Cerebellar cortex (tissue), 1 donor: Measurements from ENCODE around the gene ZNF593.

ENCODE experiments used
- DNase-seq: peaks from one replicate; pipeline ENCODE4 v3.0.0-alpha.2; 2015; ENCODE audit warnings: low spot score

ZNF593 gene

GRCh38 chr1:26169198-26169554 is 532 bp upstream of the ZNF593 start:
- DNase-seq, result no peak

DNA sequence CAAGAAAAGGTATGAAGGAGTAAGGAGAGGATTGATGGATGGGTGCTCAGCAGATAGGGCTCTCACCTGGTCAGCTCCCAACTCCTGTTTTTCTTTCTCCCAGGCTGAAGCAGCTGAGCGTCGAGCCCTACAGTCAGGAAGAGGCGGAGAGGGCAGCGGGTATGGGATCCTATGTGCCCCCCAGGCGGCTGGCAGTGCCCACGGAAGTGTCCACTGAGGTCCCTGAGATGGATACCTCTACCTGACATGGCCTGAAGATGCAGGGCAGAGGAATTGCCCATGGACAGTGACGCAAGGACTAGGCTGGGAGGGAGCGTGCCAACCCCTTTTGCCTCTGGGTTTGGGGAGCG is 739 bp downstream of the ZNF593 start:
- no peak for DNase-seq

DNA sequence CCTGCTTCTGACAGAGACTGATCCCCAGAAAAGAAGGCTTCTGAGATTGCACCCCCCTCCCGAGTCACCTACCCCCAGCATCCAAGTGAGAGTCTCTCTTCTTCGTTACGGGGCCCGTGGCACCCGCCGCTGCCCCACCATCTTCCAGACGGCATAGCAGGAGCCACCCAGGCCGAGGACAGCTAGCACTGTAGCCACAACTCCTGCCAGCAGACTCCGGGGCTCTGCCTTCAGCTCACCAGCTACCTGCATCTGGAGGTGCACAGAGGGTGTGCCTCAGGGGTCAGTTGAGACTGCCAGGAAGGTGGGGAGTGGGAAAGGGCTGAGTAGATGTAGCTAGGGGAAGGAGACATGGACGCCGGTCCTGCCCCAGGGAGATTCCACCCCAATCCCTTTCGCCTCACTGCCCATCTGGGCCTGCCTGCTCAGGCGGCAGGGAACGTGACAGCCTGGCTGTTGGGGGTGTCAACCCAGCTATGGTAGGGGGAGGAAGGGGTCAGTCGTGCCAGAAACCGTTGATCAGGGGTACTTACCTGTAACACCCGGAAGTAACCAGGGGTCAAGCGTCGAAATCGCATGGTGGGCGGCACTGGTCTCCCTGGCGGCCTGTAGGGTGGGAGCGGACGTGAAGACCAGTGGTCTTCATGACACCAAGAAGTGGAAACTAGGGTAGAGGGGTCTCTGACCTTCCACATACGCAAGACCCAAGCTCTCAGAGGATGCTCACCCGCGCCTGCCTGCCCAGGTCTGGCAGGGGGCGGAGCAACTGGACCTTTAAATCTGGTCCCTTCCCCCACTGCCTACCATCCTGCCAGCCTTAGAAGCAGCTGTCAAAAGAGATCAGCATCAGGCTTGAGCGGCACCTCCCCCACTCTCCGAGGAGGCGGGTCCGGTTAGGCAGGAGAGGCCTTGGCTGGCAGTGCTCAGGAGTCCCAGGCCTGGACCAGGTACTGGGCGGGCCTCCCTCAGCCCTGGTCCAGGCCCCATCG is 1.7 kb downstream of the ZNF593 start, which contains the start of gene ZNF593OS:
ZNF593OS (minus strand) TSS at position 749 of the 989 bp plus-strand sequence; CDS start at position 578, 171 bp downstream.
- DNase-seq, result no peak

- no peak for DNase-seq
Observed at GRCh38 chr1:26175346-26175745, 5.6 kb downstream of the ZNF593 start.

DNA sequence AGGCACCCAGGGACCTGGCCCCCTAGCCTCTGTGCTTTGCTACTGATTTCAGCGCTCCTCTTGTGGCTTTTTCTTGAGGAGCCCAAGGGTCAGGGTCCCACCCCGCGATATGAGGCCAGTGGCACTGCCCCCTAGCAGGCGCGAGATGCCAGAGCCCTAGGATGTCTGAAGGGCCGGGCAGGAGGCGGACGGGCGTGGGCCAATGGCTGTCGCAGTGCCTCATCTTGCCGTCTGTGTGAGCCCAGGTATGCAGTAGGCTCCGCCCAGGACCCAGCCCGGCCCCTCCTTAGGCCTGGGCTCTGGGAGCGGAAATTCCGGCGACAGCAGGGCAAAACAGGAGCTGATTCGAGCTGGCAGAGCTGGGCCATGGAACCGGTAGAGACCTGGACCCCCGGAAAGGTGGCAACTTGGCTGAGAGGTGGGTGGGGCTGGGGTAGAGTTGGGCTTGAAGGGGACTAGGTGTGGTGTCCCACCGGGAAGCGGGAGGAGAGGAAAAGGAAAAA is 7.5 kb downstream of the ZNF593 start, which contains the start of gene CNKSR1:
CNKSR1 (plus strand) TSS at position 310 of the 503 bp plus-strand sequence; CDS start at position 367, 57 bp downstream.
- DNase-seq, result no peak

GRCh38 chr1:26180010-26180506 is 10.3 kb downstream of the ZNF593 start:
- no peak for DNase-seq

DNA sequence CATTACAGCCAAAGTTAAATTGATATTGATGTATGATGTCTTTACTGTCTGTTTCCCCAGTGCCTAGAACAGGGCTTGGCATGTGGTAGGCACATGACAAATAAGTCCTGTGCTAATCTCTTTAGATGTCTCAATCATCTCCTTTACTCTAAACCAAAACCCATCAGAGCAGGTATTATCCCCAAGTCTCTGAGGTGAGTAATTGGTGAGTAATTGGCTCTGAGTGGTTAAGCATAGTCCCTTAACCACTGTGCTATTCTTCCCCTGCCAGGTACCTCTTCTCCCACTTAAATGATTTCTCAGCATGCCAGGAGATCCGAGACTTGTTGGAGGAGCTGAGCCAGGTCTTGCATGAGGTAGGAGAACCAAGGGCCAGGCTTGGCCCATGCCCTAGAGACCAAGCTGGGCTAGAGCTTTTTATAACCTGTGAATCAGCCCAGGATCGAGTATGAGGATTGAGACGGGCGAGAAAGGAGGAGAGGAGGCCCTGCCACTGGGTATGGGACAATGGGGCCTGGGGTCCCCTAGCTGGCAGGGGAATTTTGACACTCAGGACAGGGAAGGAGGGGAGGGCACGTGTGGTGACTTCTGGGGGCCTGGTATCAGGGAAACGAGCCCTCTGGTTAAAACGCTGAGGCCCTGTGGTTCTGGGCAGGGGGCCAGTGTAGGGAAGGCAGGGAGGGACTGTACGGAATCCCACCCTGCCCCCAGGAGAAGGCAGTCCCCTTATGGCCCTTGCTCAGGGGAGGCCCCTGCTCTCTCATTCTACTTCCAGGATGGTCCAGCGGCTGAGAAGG is 12.1 kb downstream of the ZNF593 start:
- DNase-seq, result no peak

DNA sequence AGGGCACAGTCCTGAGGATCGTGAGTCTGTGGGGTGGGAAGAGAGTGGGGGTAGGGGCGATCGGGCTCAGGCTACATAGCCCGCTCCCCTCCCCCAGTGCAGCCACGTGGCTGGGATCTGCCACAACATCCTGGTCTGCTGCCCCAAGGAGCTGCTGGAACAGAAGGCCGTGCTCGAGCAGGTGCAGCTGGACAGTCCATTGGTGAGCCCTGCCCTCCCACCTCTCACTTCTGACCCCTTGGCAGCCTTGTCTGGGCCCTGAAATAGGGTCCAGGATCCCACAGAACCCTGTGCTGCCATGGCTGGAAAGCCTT is 12.6 kb downstream of the ZNF593 start:
- no peak for DNase-seq

DNA sequence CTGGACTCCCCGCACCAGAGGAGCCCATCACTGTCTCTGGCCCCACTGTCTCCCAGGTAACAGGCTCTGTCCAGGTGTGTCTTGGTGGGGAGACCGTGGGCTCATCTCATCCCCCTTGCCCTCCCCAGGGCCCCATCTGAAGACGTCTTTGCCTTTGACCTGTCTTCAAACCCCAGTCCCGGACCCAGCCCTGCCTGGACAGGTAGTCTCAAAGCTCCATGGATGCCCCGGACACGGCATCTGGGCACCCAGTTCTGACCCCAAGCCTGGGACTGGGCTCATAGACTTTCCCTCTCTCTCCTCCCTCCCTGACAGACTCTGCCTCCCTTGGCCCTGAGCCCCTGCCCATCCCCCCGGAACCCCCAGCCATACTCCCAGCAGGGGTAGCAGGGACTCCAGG is 14.4 kb downstream of the ZNF593 start:
- DNase-seq, result no peak

DNA sequence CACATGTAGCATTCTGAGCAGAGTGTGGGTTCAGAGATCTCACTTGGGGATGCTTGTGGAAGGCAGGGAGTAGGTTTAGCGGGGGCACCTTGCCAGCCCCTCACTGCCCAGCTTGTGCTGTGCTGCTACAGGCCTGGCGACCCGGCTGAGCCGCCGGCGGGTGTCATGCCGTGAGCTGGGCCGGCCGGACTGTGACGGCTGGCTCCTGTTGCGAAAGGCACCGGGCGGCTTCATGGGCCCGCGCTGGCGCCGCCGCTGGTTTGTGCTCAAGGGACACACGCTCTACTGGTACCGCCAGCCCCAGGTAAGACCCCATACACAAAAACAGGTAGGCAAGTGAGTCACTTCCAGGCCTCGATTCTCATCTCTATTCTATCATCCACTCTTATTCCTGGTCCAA is 15.2 kb downstream of the ZNF593 start:
- no peak for DNase-seq

- no peak for DNase-seq
Observed at GRCh38 chr1:26187882-26188281, 18.2 kb downstream of the ZNF593 start.

- no peak for DNase-seq
Observed at GRCh38 chr1:26188477-26188876, 18.8 kb downstream of the ZNF593 start.

- no peak for DNase-seq
Observed at GRCh38 chr1:26189331-26189730, 19.6 kb downstream of the ZNF593 start.

GRCh38 chr1:26189751-26190275 is 20.1 kb downstream of the ZNF593 start:
- DNase-seq, result no peak

DNA sequence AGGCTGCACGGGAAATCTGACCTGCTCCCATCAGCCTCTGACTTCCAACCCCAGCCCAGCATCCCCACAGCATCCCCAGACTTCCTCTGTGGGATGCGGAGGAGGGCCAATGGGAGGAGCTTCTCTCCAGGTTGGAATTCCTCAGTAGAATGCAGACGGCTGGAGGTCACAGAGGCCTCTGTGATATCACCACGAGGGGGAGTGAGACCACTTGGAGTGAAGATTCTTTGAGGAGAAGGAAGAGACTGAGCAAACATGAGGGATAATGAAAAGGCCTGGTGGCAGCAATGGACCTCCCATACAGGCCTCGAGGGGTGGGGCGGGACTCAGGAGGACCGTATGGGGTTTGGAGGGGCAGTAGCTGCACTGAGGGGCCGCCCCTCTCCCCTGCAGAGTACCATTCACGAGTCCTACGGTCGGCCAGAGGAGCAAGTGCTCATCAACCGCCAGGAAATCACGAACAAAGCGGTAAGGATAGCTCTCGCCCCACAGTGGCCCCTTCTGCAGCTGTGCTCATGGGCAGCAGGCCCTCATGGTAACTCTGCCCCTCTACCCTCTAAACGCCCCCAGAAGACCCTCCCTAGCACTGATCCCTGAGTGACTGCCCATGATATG is 20.8 kb downstream of the ZNF593 start, which contains the start of gene CATSPER4:
CATSPER4 (plus strand) TSS at position 230 of the 615 bp plus-strand sequence; CDS start at position 256, 26 bp downstream.
- peak; percentile 35 for DNase-seq

- DNase-seq, result no peak
Observed at GRCh38 chr1:26191739-26192138, 22.0 kb downstream of the ZNF593 start.

GRCh38 chr1:26195805-26196204 is 26.1 kb downstream of the ZNF593 start:
- no peak for DNase-seq

- DNase-seq, result no peak
Observed at GRCh38 chr1:26197301-26197700, 27.6 kb downstream of the ZNF593 start.

GRCh38 chr1:26197813-26198212 is 28.1 kb downstream of the ZNF593 start:
- DNase-seq, result no peak

- DNase-seq, result no peak
Observed at GRCh38 chr1:26200413-26200812, 30.7 kb downstream of the ZNF593 start.

DNA sequence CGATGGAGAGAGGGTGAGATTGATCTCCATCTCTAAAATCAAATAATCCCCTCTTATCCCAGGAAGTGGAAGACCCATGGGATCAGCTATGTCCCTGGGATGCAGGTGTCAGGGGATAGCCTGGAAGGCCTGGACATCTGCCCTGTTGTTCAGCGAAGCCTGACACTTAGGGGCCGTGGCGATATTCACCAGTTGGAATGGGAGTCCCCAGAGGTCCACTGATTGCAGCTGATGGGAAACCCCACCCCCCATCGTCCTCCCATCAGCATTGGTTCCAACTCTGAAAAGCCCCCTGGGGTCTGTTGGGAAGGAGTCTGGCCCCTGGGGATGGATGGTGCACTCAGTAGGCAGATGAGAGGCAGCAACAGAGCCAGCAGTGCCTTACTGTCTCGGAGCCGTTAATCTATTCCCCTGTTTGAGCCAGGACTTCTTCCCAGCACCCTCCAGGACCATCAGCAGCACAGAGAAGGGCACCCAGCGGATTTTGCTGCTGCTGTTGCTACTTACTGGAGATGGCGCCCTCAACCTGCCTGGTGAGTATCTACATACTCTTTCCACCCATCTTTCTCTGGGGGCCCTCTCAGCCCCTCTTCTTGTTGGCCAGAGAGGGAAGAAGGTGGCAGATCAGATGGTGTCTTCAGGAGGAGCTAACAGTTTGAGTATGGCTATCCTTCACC is 34.1 kb downstream of the ZNF593 start:
- no peak for DNase-seq
